ENCODE data around the gene MEIS1. TPM values are rescaled to one million over a fixed set of nuclear protein-coding genes. Genes with fewer than 3 reads are reported as not detected.
A peak's percentile ranks its signal among the peaks of the same experiment; 100 is the strongest.

Gene MEIS1
- total and polyA plus RNA-seq, 2 of the 8 experiments (the other 6 are each of a cell fraction or from before 2014, with no cell fraction given), result 0.17 to 1.2 TPM

DNA sequence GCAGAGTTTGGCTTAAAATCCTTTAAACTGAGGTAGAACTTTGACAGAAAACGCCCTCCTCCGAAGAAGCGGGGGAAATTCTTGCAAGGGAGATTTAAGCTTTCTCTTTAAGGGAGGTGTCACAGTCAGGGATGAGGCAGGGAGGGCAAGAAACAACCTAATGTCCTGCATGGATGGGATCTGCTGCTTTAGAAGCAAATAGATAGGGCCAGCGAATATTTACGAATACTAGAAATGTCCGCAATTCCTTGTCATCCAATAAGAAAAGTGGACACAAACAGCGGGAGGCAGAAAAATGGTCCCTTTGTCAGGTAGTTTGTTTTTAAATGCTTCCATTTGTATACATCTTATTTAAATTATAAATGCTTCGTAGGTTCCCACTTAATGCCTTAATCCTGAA, 12.0 kb downstream of the MEIS1 start:
- 18% methylated on average over 8 of the region's 8 CpGs; no CpG with 5 or more reads in 1 of the 2 experiments for WGBS, 2 experiments (ENCODE audit: extremely low coverage in 1 of 2, insufficient coverage in 1 of 2, insufficient read length in 1 of 2, insufficient replicate concordance in 2 of 2, low coverage in 1 of 2, low lambda C conversion rate in 2 of 2, missing lambda C conversion rate in 1 of 2)
- TF ChIP-seq GTF2F1 (IDR thresholded peaks at IDR 0.05; ENCODE audit: borderline replicate concordance, low read depth, low read length) (no peak), HDAC6 (IDR thresholded peaks at IDR 0.05; ENCODE audit: low read depth, low read length) (no peak), CHD2 (IDR thresholded peaks at IDR 0.05; ENCODE audit: low read length) (no peak), TBP (IDR thresholded peaks at IDR 0.05; ENCODE audit: low read depth, low read length) (0 out of 2 replicates have a peak, but pooled peaks have one; percentile 2)
- no peak overlapping the region for H2BK20ac ChIP-seq (ENCODE audit: low read length)
- H3K9ac ChIP-seq (replicated peaks in 1 of 4; ENCODE audit: extremely low read depth in 1 of 4, low read depth in 3 of 4, low read length in 3 of 4), result no peak overlapping the region
- no peak overlapping the region for H3K14ac ChIP-seq (ENCODE audit: insufficient read length)
- no peak overlapping the region for H2BK120ac ChIP-seq (replicated peaks; ENCODE audit: low read depth, low read length)
- peaks cover 3 to 7% of the 10 kb centered on the region in 2 experiments for H4K20me1 ChIP-seq (replicated peaks in 1 of 2; ENCODE audit: control insufficient read depth in 1 of 2, insufficient read depth in 2 of 2, low read length in 2 of 2)
- H3K56ac ChIP-seq (replicated peaks; ENCODE audit: insufficient read length, low read depth, low read length), result no peak overlapping the region
- no peak overlapping the region for H4K91ac ChIP-seq (replicated peaks; ENCODE audit: insufficient read length, low read length)
- H3K4me3 ChIP-seq (ENCODE audit: extremely low read depth in 1 of 4, insufficient read depth in 2 of 4, low read depth in 3 of 4, low read length in 4 of 4), result peak overlapping the region in 3 of 4 experiments; percentile 16 to 63 (median 29); a peak in 5 of 8 replicates
- H3K23ac ChIP-seq (ENCODE audit: insufficient read length), result no peak overlapping the region
- H3K27ac ChIP-seq (ENCODE audit: low read depth, low read length), result no peak overlapping the region
- no peaks in the 10 kb centered on the region for H3K79me2 ChIP-seq (ENCODE audit: control insufficient read depth in 1 of 2, insufficient read depth in 2 of 2, low read length in 2 of 2)
- H3K27me3 ChIP-seq (replicated peaks in 1 of 4; ENCODE audit: control insufficient read depth in 3 of 4, extremely low read depth in 1 of 4, insufficient read depth in 3 of 4, low read length in 3 of 4), result peaks cover 30 to 59% (median 45%) of the 10 kb centered on the region in 4 experiments
- H3K23me2 ChIP-seq (ENCODE audit: low read depth, low read length), result peaks cover 9% of the 10 kb centered on the region; the same call in 1 of the 2 replicates
- H2AK5ac ChIP-seq (ENCODE audit: low read depth, low read length), result no peak overlapping the region
- H3K4me2 ChIP-seq (ENCODE audit: insufficient read depth in 1 of 2, low read depth in 2 of 2, low read length in 2 of 2), result peak overlapping the region; percentile 81 to 89
- H2BK5ac ChIP-seq (ENCODE audit: low read depth, low read length), result no peak overlapping the region
- H2AFZ ChIP-seq (ENCODE audit: low read length), result no peak overlapping the region
- no peaks in the 10 kb centered on the region for H3K9me3 ChIP-seq (ENCODE audit: insufficient read depth in 2 of 2, low read depth in 1 of 2, low read length in 1 of 2)
- H3K18ac ChIP-seq (ENCODE audit: extremely low read depth, low read length), result 0 out of 2 replicates have a peak overlapping the region, but pooled peaks have one; percentile 11
- FAIRE-seq, result peak; percentile 45
- no peak overlapping the region for H3K4ac ChIP-seq (replicated peaks; ENCODE audit: insufficient read length, low read depth, low read length)
- POLR2A ChIA-PET (ENCODE audit: partially characterized antibody), result interaction anchor here (0.8 kb wide), 1 partner anchor 10 kb away, joined by 3 read pairs; no protein-coding TSS in a partner anchor
- H3K79me1 ChIP-seq (ENCODE audit: low read depth, low read length), result no peaks in the 10 kb centered on the region
- H2BK12ac ChIP-seq (ENCODE audit: low read depth, low read length), result no peak overlapping the region
- no peaks in the 10 kb centered on the region for H3K36me3 ChIP-seq (ENCODE audit: control insufficient read depth in 2 of 4, insufficient read depth in 4 of 4, low read length in 3 of 4)
- H4K5ac ChIP-seq (ENCODE audit: insufficient read length, low read depth, low read length), result no peak overlapping the region
- H3K4me1 ChIP-seq (replicated peaks in 1 of 4; ENCODE audit: control insufficient read depth in 3 of 4, insufficient read depth in 4 of 4, low read length in 3 of 4), result peaks cover 6 to 27% (median 11%) of the 10 kb centered on the region in 4 experiments
- DNase-seq (ENCODE audit: low read depth in 1 of 2, low spot score in 2 of 2), result no peak
- CTCF ChIA-PET (ENCODE audit: partially characterized antibody), result interaction anchor here (0.7 to 5.5 kb wide), 11 partner anchors 10 to 128 kb away, joined by 3 to 48 read pairs (median 3); partner anchors contain the start of gene MEIS1
- no peak overlapping the region for H4K8ac ChIP-seq (ENCODE audit: extremely low read depth, insufficient read depth, low read length)
- no peak overlapping the region for H2BK15ac ChIP-seq (ENCODE audit: low read length)

All from H1 (cell line).